Measurements from ENCODE around the gene STK36.

GRCh38 chr2:218643751-218644310, 28.1 kb upstream of the STK36 start:
- TF ChIP-seq CTCF (IDR thresholded peaks at IDR 0.05) (no peak), POLR2A (IDR thresholded peaks at IDR 0.05) (no peak)
